GM18909 (cell line): ENCODE measurements around the gene AP4M1.
A peak's percentile ranks its signal among the peaks of the same experiment; 100 is the strongest.

Experiments
- ATAC-seq: cut with Tn5 transposase; IDR thresholded peaks from one replicate; pipeline ENCODE4 v1.9.1; 2021; ENCODE audit warnings: mild to moderate bottlenecking; ENCODE audit not compliant: unreplicated experiment, poor library complexity

The AP4M1 gene

DNA sequence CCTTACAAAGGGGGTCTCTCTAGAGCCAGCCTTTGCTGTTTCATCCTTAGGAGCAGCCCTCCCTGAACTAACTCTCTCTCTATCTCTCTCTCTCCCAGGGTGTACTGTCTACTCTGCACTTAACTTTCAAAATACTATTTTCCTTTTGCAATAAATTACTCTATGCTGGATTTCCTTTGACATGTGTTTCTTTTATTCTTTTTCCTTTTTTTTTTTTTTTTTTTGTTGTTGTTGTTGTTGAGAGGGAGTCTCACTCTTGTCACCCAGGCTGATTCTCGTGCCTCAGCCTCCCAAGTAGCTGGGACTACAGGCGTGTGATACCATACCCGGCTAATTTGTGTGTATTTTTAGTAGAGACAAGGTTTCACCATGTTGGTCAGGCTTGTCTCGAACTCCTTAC is 18.5 kb upstream of the AP4M1 start:
- no peak for ATAC-seq

- no peak for ATAC-seq
Measured at GRCh38 chr7:100085515-100085914, 15.9 kb upstream of the AP4M1 start.

- ATAC-seq, result no peak
Measured at GRCh38 chr7:100087055-100087750, 14.2 kb upstream of the AP4M1 start.

GRCh38 chr7:100088095-100088620 is 13.3 kb upstream of the AP4M1 start:
- ATAC-seq, result peak; percentile 16

GRCh38 chr7:100088621-100089457 is 12.6 kb upstream of the AP4M1 start, which contains the start of gene COPS6:
Gene COPS6 (plus strand): TSS chr7:100088969. CDS start chr7:100088991, 22 bp downstream.
- peak; percentile 58 for ATAC-seq

DNA sequence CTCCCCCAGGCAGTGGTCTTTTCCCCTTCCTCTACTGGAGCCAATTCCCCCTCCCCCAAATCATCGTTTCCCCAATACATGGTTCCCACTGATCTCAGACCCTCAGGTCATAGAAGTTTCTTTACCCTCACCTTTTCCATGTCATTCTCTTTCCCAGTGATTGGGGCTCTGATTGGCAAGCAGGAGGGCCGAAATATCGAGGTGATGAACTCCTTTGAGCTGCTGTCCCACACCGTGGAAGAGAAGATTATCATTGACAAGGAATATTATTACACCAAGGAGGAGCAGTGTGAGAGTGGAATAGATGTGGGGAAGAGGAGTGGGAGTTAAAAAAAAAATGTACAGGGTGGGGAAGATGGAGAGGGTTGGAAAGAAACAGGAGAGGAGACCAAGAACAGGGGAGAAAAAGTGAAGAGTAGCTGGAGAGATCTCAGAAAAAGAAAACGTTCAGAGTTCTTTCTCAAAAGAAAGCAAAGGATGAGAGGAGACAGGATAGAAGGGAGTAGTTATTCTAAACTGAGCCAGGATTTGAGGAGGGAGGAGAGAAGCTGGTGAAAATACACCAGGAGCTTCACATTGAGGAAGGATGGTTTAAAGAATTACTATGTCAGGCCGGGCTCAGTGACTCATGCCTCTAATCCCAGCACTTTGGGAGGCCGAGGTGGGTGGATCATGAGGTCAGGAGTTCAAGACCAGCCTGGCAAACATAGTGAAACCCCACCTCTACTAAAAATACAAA is 11.8 kb upstream of the AP4M1 start:
- no peak for ATAC-seq

GRCh38 chr7:100090527-100091410 is 10.7 kb upstream of the AP4M1 start:
- ATAC-seq, result no peak

DNA sequence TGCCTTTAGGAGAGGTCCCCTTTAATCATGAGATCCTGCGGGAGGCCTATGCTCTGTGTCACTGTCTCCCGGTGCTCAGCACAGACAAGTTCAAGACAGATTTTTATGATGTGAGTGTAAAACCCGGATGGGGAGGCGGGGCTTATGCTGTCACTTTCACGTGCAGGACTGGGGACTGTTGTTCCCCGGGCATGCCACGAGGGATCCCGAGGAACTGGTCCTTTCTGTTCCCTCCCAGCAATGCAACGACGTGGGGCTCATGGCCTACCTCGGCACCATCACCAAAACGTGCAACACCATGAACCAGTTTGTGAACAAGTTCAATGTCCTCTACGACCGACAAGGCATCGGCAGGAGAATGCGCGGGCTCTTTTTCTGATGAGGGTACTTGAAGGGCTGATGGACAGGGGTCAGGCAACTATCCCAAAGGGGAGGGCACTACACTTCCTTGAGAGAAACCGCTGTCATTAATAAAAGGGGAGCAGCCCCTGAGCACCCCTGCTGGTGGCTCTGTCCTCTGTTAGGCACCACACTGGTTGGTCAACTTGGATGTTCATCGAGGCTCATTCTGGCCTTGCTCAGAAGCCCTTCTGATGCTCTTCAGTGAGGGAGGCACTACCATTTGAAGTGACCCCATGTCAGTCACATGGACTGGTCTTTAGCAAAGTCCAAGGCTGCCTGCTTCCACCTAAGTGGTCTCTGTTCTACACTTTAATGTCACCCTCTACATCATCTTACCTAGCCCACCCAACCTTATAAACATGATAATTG is 9.8 kb upstream of the AP4M1 start:
- no peak for ATAC-seq

GRCh38 chr7:100093054-100093453 is 8.4 kb upstream of the AP4M1 start:
- ATAC-seq, result no peak

- ATAC-seq, result no peak
Measured at GRCh38 chr7:100093498-100093897, 7.9 kb upstream of the AP4M1 start.

DNA sequence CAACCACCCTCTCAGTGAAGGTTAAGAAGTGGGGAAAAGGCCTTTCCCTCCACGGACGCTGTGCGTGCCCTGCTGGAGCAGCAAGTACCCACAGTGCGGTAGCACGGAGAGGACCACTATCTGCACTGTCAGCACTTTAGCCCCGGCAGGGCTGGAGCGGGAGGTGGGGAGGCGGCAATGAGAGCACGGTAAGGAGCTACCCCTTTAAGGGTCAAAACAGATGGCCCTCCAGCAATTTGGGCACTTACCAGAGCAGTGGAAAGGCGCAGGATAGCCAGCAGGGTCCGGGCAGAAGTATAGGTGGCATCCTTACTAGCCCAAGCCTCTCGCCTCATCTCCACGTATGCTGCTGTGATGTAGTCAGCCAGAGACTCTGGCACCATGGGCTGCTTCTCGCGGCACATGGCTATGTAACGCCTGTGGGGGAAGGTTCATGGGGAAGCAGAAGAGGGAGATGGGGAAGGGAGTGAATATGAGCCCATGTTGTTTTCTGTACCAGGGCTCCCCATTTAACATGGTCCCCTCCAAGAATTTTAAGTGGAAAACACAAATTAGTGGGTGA is 7.4 kb upstream of the AP4M1 start:
- ATAC-seq, result no peak

DNA sequence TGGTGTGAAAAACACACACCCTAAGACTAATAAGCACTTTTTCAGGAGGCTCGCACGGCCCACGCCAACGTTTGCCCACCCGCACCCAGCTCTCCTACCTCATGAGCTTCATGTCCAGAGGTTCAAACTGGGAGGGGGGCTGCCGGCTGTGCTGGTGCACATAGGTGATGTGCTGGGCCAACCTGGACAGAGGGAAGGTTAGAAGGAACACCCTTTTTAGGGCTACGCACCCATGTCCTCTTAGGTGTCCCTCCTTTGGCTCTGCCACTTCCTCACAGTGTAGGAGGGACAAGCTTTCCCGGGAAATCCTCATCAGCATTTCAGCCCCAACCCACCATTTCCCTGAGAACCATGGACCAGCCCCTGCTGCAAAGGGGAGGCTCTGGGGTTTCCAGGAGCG is 6.2 kb upstream of the AP4M1 start:
- ATAC-seq, result no peak

DNA sequence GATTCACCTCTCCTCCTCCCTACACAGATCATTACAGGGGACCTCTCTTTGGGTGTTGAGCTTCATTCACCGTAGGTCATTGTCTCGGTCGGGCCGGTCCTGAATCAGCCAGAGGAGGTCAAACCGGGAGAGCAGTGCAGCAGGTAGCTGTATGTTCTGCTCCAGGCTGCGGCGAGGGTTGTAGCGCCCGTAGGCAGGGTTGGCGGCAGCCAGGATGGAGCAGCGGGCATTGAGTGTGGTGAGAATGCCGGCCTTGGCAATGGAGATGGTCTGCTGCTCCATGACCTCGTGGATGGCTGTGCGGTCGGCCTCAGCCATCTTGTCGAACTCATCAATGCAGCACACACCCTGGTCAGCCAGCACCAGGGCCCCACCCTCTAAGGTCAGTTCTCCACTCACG is 5.7 kb upstream of the AP4M1 start:
- ATAC-seq, result no peak

DNA sequence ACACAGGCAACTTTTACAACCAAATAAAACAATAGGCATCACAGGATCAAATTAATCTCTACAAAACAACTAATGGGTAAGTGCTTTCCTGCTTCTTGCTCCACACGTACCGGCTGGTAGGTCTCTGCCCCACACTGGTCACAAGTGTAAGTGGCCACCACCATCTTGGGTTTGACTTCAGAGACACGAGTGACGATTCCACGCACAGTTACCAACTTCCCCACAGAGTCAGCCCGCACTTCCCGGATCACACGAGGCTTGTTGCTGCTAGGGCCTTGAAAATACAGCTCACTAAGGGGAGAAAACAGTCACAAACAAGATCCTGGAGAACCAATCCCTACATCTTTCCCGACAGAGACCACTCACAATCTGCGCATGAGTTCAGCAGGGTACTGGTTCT is 2.5 kb upstream of the AP4M1 start:
- no peak for ATAC-seq

DNA sequence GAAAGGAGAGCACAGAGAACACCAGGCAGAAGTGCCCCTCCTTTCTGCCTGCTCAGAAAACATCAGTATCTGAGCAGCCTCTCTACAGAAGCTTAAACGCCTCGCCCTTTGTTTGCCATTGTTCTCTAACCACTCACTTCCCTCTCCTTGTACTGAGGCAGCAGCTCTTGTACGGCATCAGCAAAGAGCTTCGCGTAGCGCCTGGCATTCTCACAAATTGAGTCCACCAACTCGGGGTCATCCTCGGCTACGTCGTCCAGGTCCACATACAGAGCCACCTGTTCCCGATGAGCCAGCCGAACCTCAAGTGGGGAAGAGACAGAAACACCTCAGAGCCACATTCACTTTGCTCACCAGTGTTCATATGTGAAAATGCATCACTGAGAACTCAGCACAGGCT is 2.0 kb upstream of the AP4M1 start:
- no peak for ATAC-seq

DNA sequence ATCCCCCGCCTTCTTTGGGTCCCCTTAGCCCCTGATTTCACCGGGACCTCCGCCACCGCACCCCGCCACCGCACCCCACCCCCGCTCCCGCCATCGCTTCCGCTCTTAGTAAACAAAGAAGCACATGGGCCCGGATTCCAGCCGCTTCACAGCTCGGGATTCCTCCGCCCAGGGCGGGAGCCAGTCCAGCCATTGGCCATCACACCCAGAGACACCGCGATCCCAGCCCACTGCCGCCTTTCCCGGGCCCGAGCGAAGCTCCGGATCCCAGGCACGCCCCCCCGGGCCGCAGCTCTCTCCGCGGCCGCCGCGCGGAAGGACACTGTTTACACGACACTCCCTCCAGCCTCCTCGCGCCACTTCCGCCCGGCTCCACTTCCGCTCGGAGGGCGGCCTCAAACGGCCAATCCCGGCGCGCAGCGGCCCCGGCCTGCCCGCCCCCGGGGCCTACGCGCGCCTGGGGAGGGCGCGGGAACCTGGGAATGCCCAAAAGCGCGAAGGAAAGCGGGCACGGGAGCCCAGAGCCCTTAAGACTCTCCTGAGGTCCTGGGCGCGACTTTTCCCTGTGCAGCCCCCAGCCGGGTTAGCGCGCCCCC is 925 bp upstream of the AP4M1 start:
- ATAC-seq, result peak; percentile 68

DNA sequence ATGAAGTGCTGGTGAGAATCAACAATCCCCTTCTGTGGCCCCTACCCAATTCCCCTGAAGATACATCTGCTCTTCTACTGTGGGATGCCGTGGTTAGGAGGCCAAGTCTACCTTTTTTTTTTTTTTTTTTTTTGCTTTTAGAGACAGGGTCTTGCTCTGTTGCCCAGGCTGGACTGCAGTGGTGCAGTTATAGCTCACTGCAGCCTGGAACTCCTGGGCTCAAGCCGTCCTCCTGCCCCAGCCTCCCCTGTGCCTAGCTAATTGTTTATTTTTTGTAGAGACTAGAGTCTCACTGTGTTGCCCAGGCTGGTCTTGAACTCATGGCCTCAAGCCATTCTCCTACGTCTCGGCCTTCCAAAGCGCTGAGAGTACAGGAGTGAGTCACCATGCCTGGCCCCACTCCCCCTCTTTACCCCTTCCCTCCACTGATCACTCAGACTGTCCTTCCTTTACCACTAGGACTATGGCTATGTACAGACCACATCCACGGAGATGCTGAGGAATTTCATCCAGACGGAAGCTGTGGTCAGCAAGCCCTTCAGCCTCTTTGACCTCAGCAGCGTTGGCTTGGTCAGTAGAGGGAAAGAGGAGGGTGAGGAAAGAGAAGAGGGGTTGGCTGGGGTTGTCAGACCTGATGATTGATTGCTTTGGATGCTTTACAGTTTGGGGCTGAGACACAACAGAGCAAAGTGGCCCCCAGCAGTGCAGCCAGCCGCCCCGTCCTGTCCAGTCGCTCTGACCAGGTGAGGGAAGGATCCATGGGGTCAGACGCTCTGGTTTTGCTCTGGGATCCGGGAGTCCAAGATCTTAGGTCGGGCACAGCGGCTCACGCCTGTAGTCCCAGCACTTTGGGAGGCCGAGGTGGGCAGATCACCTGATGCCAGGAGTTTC is 1.8 kb downstream of the AP4M1 start:
- ATAC-seq, result no peak
